Measurements from ENCODE around the gene CXorf51B. TPM values are rescaled to one million over a fixed set of nuclear protein-coding genes. Genes with fewer than 3 reads are reported as not detected.
"Not testable (repeated sequence)": the region's sequence is repeated elsewhere in the genome, so short reads cannot be mapped to it uniquely, and the experiment has no call there.

The CXorf51B gene
- total RNA-seq (2014; rRNA removed; shearing (Covaris generic); ENCODE audit: low replicate concordance): not detected in 2 replicates

DNA sequence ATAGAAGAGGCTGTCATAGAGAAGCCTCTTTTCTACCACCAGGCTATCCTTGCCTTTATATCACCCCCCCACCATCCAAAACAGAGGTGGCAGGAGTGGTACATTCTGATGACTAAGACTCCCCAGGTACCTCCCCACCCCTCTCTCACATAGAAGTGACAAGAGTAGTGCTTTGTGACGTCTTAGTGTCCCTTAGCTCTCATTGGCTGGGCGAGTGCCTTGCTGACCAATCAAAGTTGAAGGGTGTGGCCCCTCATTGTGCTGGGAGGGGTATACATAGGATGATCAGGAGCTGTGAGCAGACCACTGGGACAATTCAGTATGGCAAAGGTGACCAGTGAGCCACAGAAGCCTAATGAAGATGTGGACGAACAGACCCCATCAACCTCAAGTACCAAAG, at the start of gene CXorf51B:
TSS of gene CXorf51B (plus strand) at position 301 of the 400 bp plus-strand sequence. CDS start at position 322, 21 bp downstream.
- in situ Hi-C loops (cut with HindIII; ENCODE audit: low pct_unique_long_range_greater_than_20kb, low sequenced_read_pairs); DNase-seq (ENCODE audit: low read depth): not testable (repeated sequence)

DNA sequence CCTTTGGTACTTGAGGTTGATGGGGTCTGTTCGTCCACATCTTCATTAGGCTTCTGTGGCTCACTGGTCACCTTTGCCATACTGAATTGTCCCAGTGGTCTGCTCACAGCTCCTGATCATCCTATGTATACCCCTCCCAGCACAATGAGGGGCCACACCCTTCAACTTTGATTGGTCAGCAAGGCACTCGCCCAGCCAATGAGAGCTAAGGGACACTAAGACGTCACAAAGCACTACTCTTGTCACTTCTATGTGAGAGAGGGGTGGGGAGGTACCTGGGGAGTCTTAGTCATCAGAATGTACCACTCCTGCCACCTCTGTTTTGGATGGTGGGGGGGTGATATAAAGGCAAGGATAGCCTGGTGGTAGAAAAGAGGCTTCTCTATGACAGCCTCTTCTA, 5.1 kb downstream of the CXorf51B start, which contains the start of gene CXorf51A:
TSS of gene CXorf51A (minus strand) at position 101 of the 400 bp plus-strand sequence. CDS start at position 80, 21 bp downstream.
- in situ Hi-C loops (cut with HindIII; ENCODE audit: low pct_unique_long_range_greater_than_20kb, low sequenced_read_pairs); DNase-seq (ENCODE audit: low read depth): not testable (repeated sequence)

DNA sequence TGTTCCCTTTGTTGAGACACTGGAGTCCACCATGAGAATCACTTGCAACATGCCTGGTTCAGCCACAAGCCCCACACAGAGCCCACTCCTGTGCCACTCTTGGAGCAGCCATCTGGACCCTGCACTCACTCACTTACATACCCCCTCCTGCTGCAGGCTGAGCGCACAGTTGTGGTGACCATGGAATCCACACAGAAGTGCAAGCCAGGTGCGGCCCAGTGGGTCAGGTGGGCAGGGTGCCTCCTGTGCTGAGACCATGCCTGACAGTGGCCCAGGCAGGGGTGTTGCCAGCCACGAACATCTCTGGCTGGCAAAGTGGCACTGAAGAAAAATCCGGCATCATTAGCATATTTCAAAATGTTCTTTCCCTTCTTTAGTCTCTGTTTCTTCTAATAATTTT, 22.4 kb downstream of the CXorf51B start:
- in situ Hi-C loops (cut with HindIII; ENCODE audit: low pct_unique_long_range_greater_than_20kb, low sequenced_read_pairs): no loop called here
- no peak for DNase-seq (ENCODE audit: low read depth)

DNA sequence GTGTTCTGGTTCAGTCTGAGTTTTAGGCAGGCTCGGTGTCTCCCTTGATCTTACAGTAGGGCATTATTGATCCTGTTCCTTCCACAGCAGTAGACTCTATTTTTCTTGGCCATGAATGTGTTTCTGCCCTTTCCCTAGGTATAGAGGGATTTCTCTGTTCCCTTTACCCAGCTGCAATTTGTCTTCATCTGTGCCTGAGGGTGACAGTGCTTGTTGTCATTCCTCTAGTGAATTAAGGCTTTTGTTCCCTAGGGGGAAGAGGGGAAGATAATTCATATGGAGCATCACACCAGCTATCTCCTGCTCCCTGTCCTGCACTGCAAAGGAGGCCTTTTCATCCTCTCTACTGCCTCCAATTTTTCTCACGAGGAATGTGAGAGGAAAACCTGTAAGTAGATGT, 44.7 kb downstream of the CXorf51B start:
- DNase-seq (ENCODE audit: low read depth): no peak
- in situ Hi-C loops (cut with HindIII; ENCODE audit: low pct_unique_long_range_greater_than_20kb, low sequenced_read_pairs): no loop called here

Other genes with a start within 250 kb of the CXorf51B start
- not detected in 2 replicates for gene CXorf51A, start 5.0 kb downstream of the CXorf51B start, total RNA-seq (2014; rRNA removed; shearing (Covaris generic); ENCODE audit: low replicate concordance)